Endodermal cell (in vitro differentiated cells): ENCODE results near the gene NAPB. TPM values are rescaled to one million over a fixed set of nuclear protein-coding genes. Genes with fewer than 3 reads are reported as not detected.

ENCODE experiments used
- DNase-seq: peaks from one replicate; pipeline ENCODE4 v3.0.0-alpha.2; 2017
- H3K27ac ChIP-seq: 2 replicates; pipeline ENCODE4 v1.5.1; 2013; ENCODE audit warnings: mild to moderate bottlenecking, low read depth, low read length, moderate library complexity
- H3K27me3 ChIP-seq: 2 replicates; pipeline ENCODE4 v1.6.1; 2013; ENCODE audit warnings: mild to moderate bottlenecking, low read length, moderate library complexity; ENCODE audit not compliant: insufficient read depth, control insufficient read depth, poor library complexity, severe bottlenecking
- H3K36me3 ChIP-seq: 2 replicates; pipeline ENCODE4 v1.7.0; 2013; ENCODE audit warnings: mild to moderate bottlenecking, low read length, moderate library complexity; ENCODE audit not compliant: control insufficient read depth, insufficient read depth
- H3K4me1 ChIP-seq: one replicate; pipeline ENCODE4 v1.7.0; 2013; ENCODE audit warnings: low read length; ENCODE audit not compliant: control insufficient read depth, insufficient read depth
- H3K4me3 ChIP-seq: 2 replicates; pipeline ENCODE4 v1.5.1; 2013; ENCODE audit warnings: mild to moderate bottlenecking, low read length, moderate library complexity
- H3K9ac ChIP-seq: 2 replicates; pipeline ENCODE4 v1.6.1; 2013; ENCODE audit warnings: mild to moderate bottlenecking, low read length, moderate library complexity; ENCODE audit not compliant: poor library complexity, severe bottlenecking; ENCODE audit errors: extremely low read depth
- H3K9me3 ChIP-seq: 2 replicates; pipeline ENCODE4 v1.6.1; 2013; ENCODE audit warnings: mild to moderate bottlenecking, low read length, moderate library complexity; ENCODE audit not compliant: control insufficient read depth
- H3K27ac Mint-ChIP-seq: 2 replicates; pipeline ENCODE4 v1.8.0; 2020; ENCODE audit warnings: mixed read lengths
- H3K27me3 Mint-ChIP-seq: 2 replicates; pipeline ENCODE4 v1.8.0; 2021; ENCODE audit warnings: mild to moderate bottlenecking, mixed read lengths; ENCODE audit not compliant: insufficient read depth
- H3K36me3 Mint-ChIP-seq: 2 replicates; pipeline ENCODE4 v1.8.0; 2020; ENCODE audit warnings: low read depth, mixed read lengths
- H3K4me1 Mint-ChIP-seq: 2 replicates; pipeline ENCODE4 v1.8.0; 2020; ENCODE audit warnings: mixed read lengths
- H3K4me3 Mint-ChIP-seq: 2 replicates; pipeline ENCODE4 v1.8.0; 2020; ENCODE audit warnings: mild to moderate bottlenecking, moderate library complexity, mixed read lengths
- H3K9me3 Mint-ChIP-seq: 2 replicates; pipeline ENCODE4 v1.8.0; 2020; ENCODE audit warnings: mild to moderate bottlenecking, mixed read lengths
- CTCF ChIP-seq: fragments of 200-600 bp; sonication (generic); conservative IDR thresholded peaks from 2 replicates; pipeline ENCODE4 v1.5.0; 2021; ENCODE audit warnings: antibody characterized with exemption, mild to moderate bottlenecking
- WGBS, 2 experiments: methylation state at CpG; one replicate each; pipeline versions ENCODE4 v1.1.5 to v1.1.7; 2013; ENCODE audit warnings: missing lambda C conversion rate in 2 of 2, mixed read lengths in 1 of 2; ENCODE audit not compliant: insufficient coverage in 1 of 2, insufficient read length in 1 of 2; 5-methylcytosine and 5-hydroxymethylcytosine counted together
- total RNA-seq, 2 donors: library from RNA; stranded (reverse); fragmentation: NEBNext Ultra II Directional in 1 of 2; extraction: Animal tissue kit (Norgen Biotek cat#: 25700) in 1 of 2; gene quantifications; 2 replicates in 1 of 2; 3 replicates in 1 of 2; pipeline ENCODE4 v1.2.1, GENCODE V29; 2021

Gene NAPB
- total RNA-seq, 2 donors from 2014 or later: 15.7 to 16.5 TPM

- peak overlapping the region; percentile 98 for H3K27ac Mint-ChIP-seq
- no peak for TF ChIP-seq CTCF
- peaks cover 7% of the 10 kb centered on the region for H3K4me1 ChIP-seq
- peaks cover 14% of the 10 kb centered on the region for H3K36me3 Mint-ChIP-seq
- no peaks in the 10 kb centered on the region for H3K27me3 Mint-ChIP-seq
- 15 to 22% methylated on average over 8 of the region's 8 CpGs for WGBS, 2 experiments
- peak overlapping the region; percentile 96 for H3K27ac ChIP-seq
- H3K27me3 ChIP-seq: no peaks in the 10 kb centered on the region
- H3K9ac ChIP-seq: peak overlapping the region; percentile 90
- H3K9me3 Mint-ChIP-seq: no peaks in the 10 kb centered on the region
- H3K4me3 Mint-ChIP-seq: peak overlapping the region; percentile 89
- DNase-seq: no peak
- peak overlapping the region; percentile 90 for H3K4me3 ChIP-seq
- no peaks in the 10 kb centered on the region for H3K9me3 ChIP-seq
- peaks cover 16% of the 10 kb centered on the region for H3K36me3 ChIP-seq
- peaks cover 20% of the 10 kb centered on the region for H3K4me1 Mint-ChIP-seq
Measured at GRCh38 chr20:23361119-23361475, 60.2 kb downstream of the NAPB start.

GRCh38 chr20:23360531-23360930 lies 60.8 kb downstream of the NAPB start:
- Histone ChIP-seq H3K4me3 (peak overlapping the region; percentile 90), H3K9ac (no peak overlapping the region), H3K4me1 (peaks cover 10% of the 10 kb centered on the region), H3K27ac (no peak overlapping the region), H3K27me3 (no peaks in the 10 kb centered on the region), H3K9me3 (no peaks in the 10 kb centered on the region), H3K36me3 (peaks cover 16% of the 10 kb centered on the region)
- H3K36me3 Mint-ChIP-seq: peaks cover 12% of the 10 kb centered on the region
- no peaks in the 10 kb centered on the region for H3K27me3 Mint-ChIP-seq
- DNase-seq: no peak
- TF ChIP-seq CTCF: no peak
- H3K4me3 Mint-ChIP-seq: peak overlapping the region; percentile 89
- H3K9me3 Mint-ChIP-seq: no peaks in the 10 kb centered on the region
- H3K4me1 Mint-ChIP-seq: peaks cover 22% of the 10 kb centered on the region
- peak overlapping the region; percentile 98 for H3K27ac Mint-ChIP-seq
- 88 to 100% methylated on average over 1 of the region's 1 CpG for whole genome bisulfite sequencing, 2 experiments

GRCh38 chr20:23358923-23359593 lies 62.2 kb downstream of the NAPB start:
- Histone ChIP-seq H3K4me1 (peaks cover 10% of the 10 kb centered on the region), H3K4me3 (peak overlapping the region; percentile 71), H3K36me3 (peaks cover 21% of the 10 kb centered on the region), H3K9me3 (no peaks in the 10 kb centered on the region), H3K9ac (no peak overlapping the region), H3K27ac (no peak overlapping the region), H3K27me3 (no peaks in the 10 kb centered on the region)
- WGBS, 2 experiments: 83 to 93% methylated on average over 2 to 7 of the region's 7 CpGs
- H3K36me3 Mint-ChIP-seq: peaks cover 8% of the 10 kb centered on the region
- TF ChIP-seq CTCF: no peak
- no peak for DNase-seq
- H3K27ac Mint-ChIP-seq: no peak overlapping the region
- H3K9me3 Mint-ChIP-seq: no peaks in the 10 kb centered on the region
- H3K4me1 Mint-ChIP-seq: peaks cover 24% of the 10 kb centered on the region
- no peak overlapping the region for H3K4me3 Mint-ChIP-seq
- H3K27me3 Mint-ChIP-seq: no peaks in the 10 kb centered on the region
